ENCODE data around the gene ASXL3.

ASXL3 gene

GRCh38 chr18:33781429-33781828 is 203.4 kb downstream of the ASXL3 start:
- no peaks in the 10 kb centered on the region for H3K27me3 ChIP-seq (ENCODE audit: control insufficient read depth, low read length)
- TF ChIP-seq CTCF (IDR thresholded peaks at IDR 0.05; ENCODE audit: low read depth, low read length, poor library complexity, severe bottlenecking), result no peak
- TF ChIP-seq EZH2phosphoT487 (IDR thresholded peaks at IDR 0.05; ENCODE audit: borderline replicate concordance, low read length), result no peak
- no peak overlapping the region for H3K4me2 ChIP-seq (ENCODE audit: low read length)
- H3K4me1 ChIP-seq (ENCODE audit: control insufficient read depth, low read length), result no peaks in the 10 kb centered on the region
- no peaks in the 10 kb centered on the region for H3K9me2 ChIP-seq (replicated peaks; ENCODE audit: control insufficient read depth, low read length)
- no peaks in the 10 kb centered on the region for H3K79me2 ChIP-seq (ENCODE audit: control insufficient read depth, low read length)
- H3K36me3 ChIP-seq (ENCODE audit: control insufficient read depth, low read length), result no peaks in the 10 kb centered on the region
- no peaks in the 10 kb centered on the region for H4K20me1 ChIP-seq (ENCODE audit: control insufficient read depth, insufficient read depth, low read depth, low read length)
- H3F3A ChIP-seq (ENCODE audit: control insufficient read depth, insufficient read depth), result no peaks in the 10 kb centered on the region
- no peak overlapping the region for H3K4me3 ChIP-seq (ENCODE audit: low read length)
- H3K27ac ChIP-seq (ENCODE audit: low read depth, low read length), result no peak overlapping the region
- H3K9me3 ChIP-seq (ENCODE audit: control insufficient read depth, insufficient read depth, low read length), result no peaks in the 10 kb centered on the region

Data from DOHH2 (cell line).